22Rv1 (cell line): ENCODE data around the gene C5.
A peak's percentile ranks its signal among the peaks of the same experiment; 100 is the strongest.

Experiments used
- H3K27ac ChIP-seq: fragments of 450-650 bp; 2 replicates; pipeline ENCODE4 v1.5.1; 2017
- CTCF ChIP-seq: fragments of 450-650 bp; IDR thresholded peaks from 2 replicates; pipeline ENCODE4 v1.5.1; 2017; ENCODE audit warnings: mild to moderate bottlenecking
- ZFX ChIP-seq: fragments of 450-650 bp; IDR thresholded peaks from 2 replicates; pipeline ENCODE4 v1.6.1; 2017; ENCODE audit warnings: antibody characterized with exemption, borderline replicate concordance

C5 gene

GRCh38 chr9:120944434-120944843 is 105.6 kb downstream of the C5 start:
- H3K27ac ChIP-seq = no peak overlapping the region
- TF ChIP-seq ZFX (no peak), CTCF (no peak)

DNA sequence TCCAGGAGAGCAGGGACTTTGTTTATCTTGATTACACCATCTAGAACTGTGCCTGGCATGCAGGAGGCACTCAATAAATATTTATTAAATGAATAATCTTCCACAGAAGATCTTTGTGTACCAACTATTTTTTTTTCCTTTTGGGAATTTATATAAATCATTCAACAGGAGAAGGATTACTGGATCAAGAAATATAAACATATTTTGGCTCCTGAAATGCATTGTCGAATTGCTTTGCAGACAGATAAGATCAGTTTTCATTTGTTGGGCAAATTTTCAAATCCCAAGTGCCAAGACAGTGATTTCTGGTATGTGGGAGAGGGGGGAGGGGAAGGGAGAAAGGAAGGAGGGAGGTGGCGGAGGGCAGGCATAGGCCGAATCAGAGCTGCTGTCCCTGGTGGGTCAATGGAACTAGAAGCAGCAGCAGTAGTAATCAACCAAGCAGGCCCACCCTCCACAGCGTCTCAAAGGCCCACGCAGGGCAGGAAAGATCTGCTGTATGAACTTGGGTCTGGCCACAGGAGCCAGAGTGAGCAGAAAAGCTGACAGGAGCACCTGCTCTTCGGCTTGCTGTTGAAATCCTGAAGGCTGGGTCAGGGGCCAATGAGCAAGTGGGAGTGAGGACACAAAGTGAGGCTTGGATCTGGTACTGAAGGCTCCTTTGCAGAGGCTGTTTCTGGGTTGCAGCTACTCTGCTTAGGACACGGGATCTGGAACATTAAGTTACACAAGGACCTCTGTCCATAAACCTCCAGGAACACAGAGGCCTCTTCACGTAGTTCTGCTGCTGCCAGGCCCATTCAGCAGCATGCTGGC is 107.7 kb downstream of the C5 start:
- TF ChIP-seq ZFX (no peak), CTCF (no peak)
- peak overlapping the region; percentile 82 for H3K27ac ChIP-seq

DNA sequence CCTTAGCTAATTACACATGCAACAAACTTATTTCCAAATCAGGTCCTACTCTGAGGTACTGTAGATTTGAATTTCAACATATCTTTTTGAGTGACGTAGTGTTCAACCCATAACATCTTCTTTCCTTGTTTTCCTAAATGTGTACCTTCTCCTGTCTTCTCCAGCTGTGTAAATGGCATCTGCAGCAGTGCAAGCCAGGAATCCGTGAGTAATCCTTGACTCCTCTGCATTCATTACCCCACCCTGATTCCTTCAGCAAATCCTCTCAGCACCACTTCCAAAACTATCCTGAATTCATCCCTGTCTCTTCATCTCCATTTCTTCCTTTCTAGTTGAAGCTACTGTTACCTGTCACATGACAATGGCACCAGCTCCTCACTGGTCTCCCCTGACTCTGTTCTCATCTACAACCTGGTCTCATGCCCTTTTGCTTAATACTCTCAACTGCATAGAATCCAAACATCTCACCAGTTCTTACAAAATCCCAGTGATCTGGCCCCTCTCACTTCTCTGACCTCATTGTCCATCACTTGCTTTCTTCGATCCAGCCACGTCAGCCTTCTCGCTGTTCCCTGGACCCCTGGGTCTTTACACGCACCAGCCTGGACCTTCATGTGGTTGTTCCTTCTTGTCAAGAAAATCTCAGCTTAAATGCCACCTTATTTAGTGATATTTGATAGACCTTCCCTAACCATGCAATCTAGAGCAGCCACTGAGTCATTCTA is 108.9 kb downstream of the C5 start:
- H3K27ac ChIP-seq = peak overlapping the region; percentile 82
- no peak for TF ChIP-seq ZFX

DNA sequence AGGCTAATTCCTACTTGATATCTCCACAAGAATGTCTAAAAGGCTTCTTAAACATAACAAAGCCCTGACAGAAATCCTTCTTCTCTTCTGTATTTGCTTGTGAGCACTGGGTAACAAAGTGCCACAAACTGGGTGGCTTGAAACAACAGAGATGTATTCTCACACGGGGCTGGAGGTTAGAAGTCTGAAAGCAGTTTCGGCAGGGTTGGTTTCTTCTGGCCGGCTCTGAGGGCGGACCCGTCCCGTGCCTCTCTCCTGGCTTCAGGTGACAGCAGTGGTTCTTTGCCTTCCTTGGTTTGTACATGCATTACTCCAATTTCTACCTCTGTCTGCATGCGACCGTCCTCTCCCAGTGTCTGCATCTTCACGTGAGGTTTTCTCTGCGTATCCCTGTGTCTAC is 109.5 kb downstream of the C5 start:
- no peak for TF ChIP-seq CTCF
- TF ChIP-seq ZFX = no peak
- no peak overlapping the region for H3K27ac ChIP-seq

DNA sequence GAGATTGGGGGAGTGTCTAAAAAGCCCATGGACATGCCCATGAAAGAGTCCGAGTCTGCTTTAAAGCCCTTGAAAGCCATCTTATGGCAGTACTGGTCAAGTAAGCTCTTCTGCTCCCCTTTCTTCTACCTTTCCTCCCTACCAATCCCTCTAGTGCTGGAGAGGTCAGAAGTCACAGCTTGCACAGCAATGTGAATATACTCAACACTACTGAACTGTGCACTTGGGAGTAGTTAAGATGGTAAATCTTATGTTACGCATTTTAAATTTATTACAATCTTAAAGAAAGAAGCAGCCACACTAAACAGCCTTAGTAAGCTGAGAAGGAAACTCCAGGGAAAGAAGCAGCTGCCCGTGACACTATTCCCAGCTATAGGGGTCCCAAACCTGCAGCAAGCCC is 111.2 kb downstream of the C5 start:
- no peak overlapping the region for H3K27ac ChIP-seq
- TF ChIP-seq ZFX (no peak), CTCF (no peak)

DNA sequence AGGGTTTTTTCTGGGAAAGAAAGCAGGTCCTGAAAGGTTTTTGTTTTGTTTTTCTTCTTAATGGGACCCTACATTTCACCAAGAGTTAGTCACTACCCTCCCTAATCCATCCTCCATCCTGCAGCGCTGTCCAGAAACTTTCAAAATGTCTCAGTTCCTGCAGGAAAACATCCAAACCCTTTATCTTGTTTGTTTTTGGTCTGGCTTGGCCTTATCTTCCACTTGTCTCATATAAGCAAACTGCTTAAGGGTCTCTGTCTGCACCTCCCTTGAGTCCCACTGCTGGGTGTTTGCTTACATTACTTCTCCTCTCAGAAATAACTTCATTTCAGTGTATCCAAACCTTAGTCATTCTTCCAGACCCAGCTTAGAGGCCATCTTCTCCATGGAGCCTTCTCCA is 112.5 kb downstream of the C5 start:
- peak overlapping the region; percentile 66; the same call in 1 of the 2 replicates for H3K27ac ChIP-seq
- TF ChIP-seq CTCF (no peak), ZFX (no peak)

GRCh38 chr9:120937127-120937526 is 112.9 kb downstream of the C5 start:
- TF ChIP-seq ZFX = no peak
- no peak for TF ChIP-seq CTCF
- peak overlapping the region; percentile 66; the same call in 1 of the 2 replicates for H3K27ac ChIP-seq
